ENCODE results near the gene CENPT. TPM values are rescaled to one million over a fixed set of nuclear protein-coding genes. Genes with fewer than 3 reads are reported as not detected.

The CENPT gene
- total and polyA plus RNA-seq, 10 of the 15 experiments (the other 5 are each of a cell fraction or from before 2014, with no cell fraction given): 1.1 to 45.7 (median 24.5) TPM

- Histone ChIP-seq H3K9ac (ENCODE audit: control insufficient read depth, insufficient read depth, low read length) (peak overlapping the region; percentile 96), H4K20me1 (ENCODE audit: control insufficient read depth, insufficient read depth) (peaks cover 4% of the 10 kb centered on the region), H3K36me3 (ENCODE audit: control insufficient read depth in 2 of 2, insufficient read depth in 2 of 2, low read length in 1 of 2) (peaks cover 12 to 24% of the 10 kb centered on the region in 2 experiments), H3K79me2 (ENCODE audit: control insufficient read depth, insufficient read depth, low read length) (peaks cover 28% of the 10 kb centered on the region), H3K27ac (ENCODE audit: control insufficient read depth, insufficient read depth) (peak overlapping the region; percentile 78), H3K27me3 (replicated peaks in 1 of 2; ENCODE audit: control insufficient read depth in 2 of 2, insufficient read depth in 2 of 2, low read length in 1 of 2) (no peaks in the 10 kb centered on the region), H3K4me1 (ENCODE audit: control insufficient read depth, insufficient read depth, low read length) (peaks cover 10% of the 10 kb centered on the region), H3K4me3 (no peak overlapping the region; the same call in 1 of the 2 replicates), H3K4me2 (ENCODE audit: control insufficient read depth, insufficient read depth) (peak overlapping the region; percentile 88), H2AFZ (ENCODE audit: control insufficient read depth, low read depth, low read length) (peak overlapping the region; percentile 95), H3K9me3 (replicated peaks; ENCODE audit: control insufficient read depth, insufficient read depth, low read length) (no peaks in the 10 kb centered on the region)
- TF ChIP-seq SPI1 (IDR thresholded peaks at IDR 0.05; ENCODE audit: borderline replicate concordance, insufficient read depth, low read depth, low read length) (peak; percentile 34; the same call in 1 of the 2 replicates), ZNF384 (IDR thresholded peaks at IDR 0.05; ENCODE audit: borderline replicate concordance, low read depth, low read length) (no peak)
- CTCF ChIA-PET: interaction anchor here (1.0 to 1.4 kb wide), 3 partner anchors 17 to 55 kb away, joined by 3 to 5 read pairs (median 3); no protein-coding TSS in a partner anchor
- SMC1A ChIA-PET (ENCODE audit: uncharacterized antibody, unreplicated experiment): interaction anchor here (0.6 to 1.3 kb wide), 2 partner anchors 24 to 37 kb away, joined by 3 read pairs; no protein-coding TSS in a partner anchor
- DNase-seq (ENCODE audit: low read depth, low spot score) (no peak), ATAC-seq (no peak), FAIRE-seq (no peak)
- in situ Hi-C loops (cut with MboI): no loop called here
- POLR2A ChIA-PET: no interaction called here
- no TSS peak for BruUV-seq (replicated peaks)
- WGBS (ENCODE audit: insufficient coverage, insufficient replicate concordance, low lambda C conversion rate, missing lambda C conversion rate): 50% methylated on average over 2 of the region's 2 CpGs
- intact Hi-C loops (cut with micrococcal nuclease; ENCODE audit: unreplicated experiment): no loop called here
- RAD21 ChIA-PET (ENCODE audit: unreplicated experiment): no interaction called here
Measured at GRCh38 chr16:67872131-67872630, 24.7 kb upstream of the CENPT start.

GRCh38 chr16:67871256-67871655 lies 23.8 kb upstream of the CENPT start:
- no peak overlapping the region for H2AFZ ChIP-seq (ENCODE audit: control insufficient read depth, low read depth, low read length)
- FAIRE-seq (no peak), ATAC-seq (no peak), DNase-seq (ENCODE audit: low read depth, low spot score) (no peak)
- no peaks in the 10 kb centered on the region for H3K27me3 ChIP-seq (replicated peaks in 1 of 2; ENCODE audit: control insufficient read depth in 2 of 2, insufficient read depth in 2 of 2, low read length in 1 of 2)
- ChIA-PET POLR2A (interaction anchor here (0.5 to 2.0 kb wide), 4 partner anchors 31 to 181 kb away, joined by 3 to 5 read pairs (median 4); partner anchors contain the start of gene SLC12A4), RAD21 (ENCODE audit: unreplicated experiment) (interaction anchor here (0.9 kb wide), 1 partner anchor 27 kb away, joined by 3 read pairs; no protein-coding TSS in a partner anchor), SMC1A (ENCODE audit: uncharacterized antibody, unreplicated experiment) (interaction anchor here (0.6 to 1.3 kb wide), 2 partner anchors 23 to 36 kb away, joined by 3 read pairs; no protein-coding TSS in a partner anchor), CTCF (interaction anchor here (1.0 to 1.4 kb wide), 3 partner anchors 16 to 55 kb away, joined by 3 to 5 read pairs (median 3); no protein-coding TSS in a partner anchor)
- peaks cover 28% of the 10 kb centered on the region for H3K79me2 ChIP-seq (ENCODE audit: control insufficient read depth, insufficient read depth, low read length)
- H3K4me1 ChIP-seq (ENCODE audit: control insufficient read depth, insufficient read depth, low read length): peaks cover 9% of the 10 kb centered on the region
- H3K27ac ChIP-seq (ENCODE audit: control insufficient read depth, insufficient read depth): no peak overlapping the region
- H4K20me1 ChIP-seq (ENCODE audit: control insufficient read depth, insufficient read depth): peaks cover 4% of the 10 kb centered on the region; the same call in 1 of the 2 replicates
- H3K4me3 ChIP-seq: no peak overlapping the region
- in situ Hi-C loops (cut with MboI) (no loop called here), intact Hi-C loops (cut with micrococcal nuclease; ENCODE audit: unreplicated experiment) (no loop called here)
- no peak overlapping the region for H3K4me2 ChIP-seq (ENCODE audit: control insufficient read depth, insufficient read depth)
- H3K36me3 ChIP-seq (ENCODE audit: control insufficient read depth in 2 of 2, insufficient read depth in 2 of 2, low read length in 1 of 2): peaks cover 10 to 28% of the 10 kb centered on the region in 2 experiments
- H3K9ac ChIP-seq (ENCODE audit: control insufficient read depth, insufficient read depth, low read length): no peak overlapping the region
- H3K9me3 ChIP-seq (replicated peaks; ENCODE audit: control insufficient read depth, insufficient read depth, low read length): no peaks in the 10 kb centered on the region
- no TSS peak for BruUV-seq (replicated peaks)
- WGBS (ENCODE audit: insufficient coverage, insufficient replicate concordance, low lambda C conversion rate, missing lambda C conversion rate): 65% methylated on average over 3 of the region's 3 CpGs
- no peak for TF ChIP-seq ZNF384 (IDR thresholded peaks at IDR 0.05; ENCODE audit: borderline replicate concordance, low read depth, low read length)
- no peak for TF ChIP-seq EP300 (IDR thresholded peaks at IDR 0.05; ENCODE audit: borderline replicate concordance in 1 of 2, control insufficient read depth in 1 of 2, low read depth in 2 of 2, low read length in 2 of 2)
- no peak for TF ChIP-seq ZBTB40 (IDR thresholded peaks at IDR 0.05; ENCODE audit: borderline replicate concordance)
- no peak for TF ChIP-seq TCF3 (IDR thresholded peaks at IDR 0.05; ENCODE audit: borderline replicate concordance, insufficient read depth, low read depth, low read length)
- no peak for TF ChIP-seq NR2C1 (IDR thresholded peaks at IDR 0.05)

Measured in GM12878 (cell line).